Brain microvascular endothelial cell (primary cell): ENCODE data around the gene ZBED1.

ENCODE experiments used
- DNase-seq: peaks from one replicate; pipeline ENCODE4 v3.0.0-alpha.2; 2020
- H3K27ac ChIP-seq: fragments of 250-450 bp; sonication (Bioruptor Pico); 2 replicates; pipeline ENCODE4 v1.5.1; 2020; ENCODE audit warnings: mild to moderate bottlenecking, moderate library complexity
- H3K27me3 ChIP-seq: fragments of 250-450 bp; sonication (Bioruptor Pico); replicated peaks from 2 replicates; pipeline ENCODE4 v1.5.1; 2020; ENCODE audit warnings: mild to moderate bottlenecking
- H3K36me3 ChIP-seq: fragments of 250-450 bp; sonication (Bioruptor Pico); replicated peaks from 2 replicates; pipeline ENCODE4 v1.5.1; 2020; ENCODE audit warnings: mild to moderate bottlenecking
- H3K4me3 ChIP-seq: 2 replicates; pipeline ENCODE4 v1.5.1; 2011; ENCODE audit warnings: low read depth, mild to moderate bottlenecking, control low read depth, low read length, moderate library complexity
- in situ Hi-C: cut with HindIII; loops from 2 replicates; pipeline ENCODE4 v1.10.0; 2017; ENCODE audit warnings: low sequenced_read_pairs, low pct_ligation_motif_present
- TF ChIP-seq, protein P1 (sequence below): IDR thresholded peaks from 2 replicates; pipeline ENCODE4 v1.5.1; 2011; ENCODE audit warnings: low read depth, mild to moderate bottlenecking, moderate library complexity, low read length, control low read depth, inconsistent platforms; ENCODE audit errors: missing control alignments

Gene ZBED1

DNA sequence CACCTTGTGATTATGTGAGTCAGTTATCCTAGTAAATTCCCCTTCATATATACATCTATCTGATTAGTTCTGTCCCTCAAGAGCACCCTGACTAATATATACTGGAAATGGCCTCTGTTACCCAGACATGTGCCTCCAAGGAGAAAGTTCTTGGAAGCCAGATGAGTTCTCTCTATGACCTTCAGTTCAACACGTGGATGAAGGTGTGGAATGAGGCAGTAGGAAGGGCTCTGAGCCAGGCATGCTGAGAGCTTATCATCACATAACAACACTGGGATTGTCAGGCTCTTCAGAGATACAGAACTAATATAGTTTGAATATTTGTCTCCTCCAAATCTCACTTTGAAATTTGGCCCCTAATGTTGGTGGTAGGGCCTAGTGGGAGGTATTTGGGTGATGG is 44.4 kb upstream of the ZBED1 start:
- TF ChIP-seq, protein P1, sequence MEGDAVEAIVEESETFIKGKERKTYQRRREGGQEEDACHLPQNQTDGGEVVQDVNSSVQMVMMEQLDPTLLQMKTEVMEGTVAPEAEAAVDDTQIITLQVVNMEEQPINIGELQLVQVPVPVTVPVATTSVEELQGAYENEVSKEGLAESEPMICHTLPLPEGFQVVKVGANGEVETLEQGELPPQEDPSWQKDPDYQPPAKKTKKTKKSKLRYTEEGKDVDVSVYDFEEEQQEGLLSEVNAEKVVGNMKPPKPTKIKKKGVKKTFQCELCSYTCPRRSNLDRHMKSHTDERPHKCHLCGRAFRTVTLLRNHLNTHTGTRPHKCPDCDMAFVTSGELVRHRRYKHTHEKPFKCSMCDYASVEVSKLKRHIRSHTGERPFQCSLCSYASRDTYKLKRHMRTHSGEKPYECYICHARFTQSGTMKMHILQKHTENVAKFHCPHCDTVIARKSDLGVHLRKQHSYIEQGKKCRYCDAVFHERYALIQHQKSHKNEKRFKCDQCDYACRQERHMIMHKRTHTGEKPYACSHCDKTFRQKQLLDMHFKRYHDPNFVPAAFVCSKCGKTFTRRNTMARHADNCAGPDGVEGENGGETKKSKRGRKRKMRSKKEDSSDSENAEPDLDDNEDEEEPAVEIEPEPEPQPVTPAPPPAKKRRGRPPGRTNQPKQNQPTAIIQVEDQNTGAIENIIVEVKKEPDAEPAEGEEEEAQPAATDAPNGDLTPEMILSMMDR = no peak

DNA sequence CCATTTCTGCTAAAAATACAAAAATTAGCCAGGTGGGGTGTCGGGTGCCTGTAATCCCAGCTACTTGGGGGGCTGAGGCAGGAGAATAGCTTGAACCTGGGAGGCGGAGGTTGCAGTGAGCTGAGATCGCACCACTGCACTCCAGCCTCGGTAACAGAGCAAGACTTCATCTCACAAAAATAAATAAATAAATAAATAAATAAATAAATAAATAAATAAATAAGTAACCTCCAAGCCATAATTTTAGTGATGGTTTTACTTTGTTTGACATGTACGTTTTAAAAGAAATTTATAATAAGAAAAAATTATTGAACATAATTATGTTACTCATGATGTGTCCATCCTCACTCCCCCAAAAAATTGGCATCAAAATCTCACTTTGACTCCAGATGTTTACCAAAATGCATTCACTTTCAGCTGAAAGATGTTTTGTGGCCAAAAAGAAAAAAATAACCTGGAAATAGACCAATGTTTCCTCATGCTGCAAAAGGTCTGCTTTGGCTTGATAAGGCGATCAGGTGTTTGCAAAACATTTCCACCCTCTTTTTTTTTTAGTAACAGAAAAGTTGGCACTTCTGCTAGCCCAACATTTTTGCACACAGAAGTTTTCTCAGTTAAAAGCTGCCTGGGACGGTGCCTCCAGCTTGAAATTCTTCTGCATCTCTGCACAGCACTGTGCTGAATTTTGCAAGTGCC is 42.2 kb upstream of the ZBED1 start:
- Histone ChIP-seq H3K27me3 (no peaks in the 10 kb centered on the region), H3K36me3 (no peaks in the 10 kb centered on the region), H3K4me3 (no peak overlapping the region), H3K27ac (no peak overlapping the region)
- TF ChIP-seq, protein P1 = no peak
- in situ Hi-C loops = no loop called here
- no peak for DNase-seq

More for the DNA sequence above, 44.4 kb upstream of the ZBED1 start:
- in situ Hi-C loops = no loop called here
- H3K4me3 ChIP-seq = no peak overlapping the region
- no peaks in the 10 kb centered on the region for H3K36me3 ChIP-seq
- H3K27me3 ChIP-seq = no peaks in the 10 kb centered on the region
- H3K27ac ChIP-seq = no peak overlapping the region
- DNase-seq = no peak

DNA sequence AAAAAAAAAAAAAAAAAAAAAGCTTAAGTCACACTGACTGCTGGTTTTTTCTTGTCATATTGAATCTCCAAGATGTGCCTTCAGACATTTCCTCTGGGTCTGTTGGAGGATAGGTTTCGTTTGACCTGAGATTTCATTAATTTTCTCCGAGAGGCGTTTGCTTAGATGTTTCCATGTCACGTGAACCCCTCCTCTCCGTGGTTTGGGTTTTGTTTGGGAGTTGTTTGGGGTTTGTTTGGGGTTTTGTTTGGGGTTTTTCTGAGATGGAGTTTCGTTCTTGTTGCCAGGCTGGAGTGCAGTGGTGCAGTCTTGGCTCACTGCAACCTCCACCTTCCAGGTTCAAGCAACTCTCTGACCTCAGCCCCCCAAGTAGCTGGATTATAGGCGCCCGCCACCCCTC is 40.8 kb upstream of the ZBED1 start:
- Histone ChIP-seq H3K36me3 (no peaks in the 10 kb centered on the region), H3K4me3 (no peak overlapping the region), H3K27me3 (no peaks in the 10 kb centered on the region), H3K27ac (no peak overlapping the region)
- TF ChIP-seq, protein P1 = no peak
- in situ Hi-C loops = no loop called here
- no peak for DNase-seq

DNA sequence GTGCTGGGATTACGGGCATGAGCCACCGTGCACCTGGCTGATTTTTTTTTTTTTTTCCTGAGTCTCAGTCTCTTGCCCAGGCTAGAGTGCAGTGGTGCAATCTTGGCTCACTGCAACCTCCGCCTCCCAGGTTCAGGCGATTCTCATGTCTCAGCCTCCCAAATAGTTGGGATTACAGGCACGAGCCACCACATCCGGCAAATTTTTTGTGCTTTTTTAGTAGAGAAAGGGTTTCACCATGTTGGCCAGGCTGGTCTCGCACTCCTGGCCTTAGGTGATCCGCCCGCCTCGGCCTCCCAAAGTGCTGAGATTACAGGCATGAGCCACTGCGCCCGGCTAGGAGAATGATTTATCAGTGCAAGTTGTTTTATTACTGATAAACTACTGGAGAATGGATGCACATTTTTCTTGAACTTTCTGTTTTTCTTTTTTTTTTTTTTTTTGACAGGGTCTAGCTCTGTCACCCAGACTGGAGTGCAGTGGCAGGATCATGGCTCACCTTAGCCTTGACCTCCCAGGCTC is 39.7 kb upstream of the ZBED1 start:
- TF ChIP-seq, protein P1 = no peak
- Histone ChIP-seq H3K27ac (no peak overlapping the region), H3K27me3 (no peaks in the 10 kb centered on the region), H3K4me3 (no peak overlapping the region), H3K36me3 (no peaks in the 10 kb centered on the region)
- no peak for DNase-seq
- in situ Hi-C loops = no loop called here

DNA sequence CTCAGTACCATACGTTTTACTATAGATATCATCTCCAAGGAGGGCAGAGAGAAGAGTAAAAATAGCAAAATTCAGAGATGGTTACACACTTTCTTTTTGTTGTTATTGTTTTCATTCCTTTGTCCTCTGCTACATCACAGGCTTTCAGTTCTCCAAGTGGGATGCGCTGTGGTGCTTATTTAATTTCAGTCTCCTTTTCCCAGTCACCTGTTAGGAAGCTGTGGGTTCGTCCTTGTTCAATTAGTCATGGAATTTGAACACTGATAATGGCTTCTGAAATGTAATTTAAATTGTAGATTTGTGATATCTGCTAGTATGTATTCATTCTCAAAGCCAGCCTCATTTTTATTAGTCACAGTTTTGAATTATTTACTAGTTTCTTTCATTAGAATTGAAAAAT is 38.8 kb upstream of the ZBED1 start:
- TF ChIP-seq, protein P1 = no peak
- H3K4me3 ChIP-seq = no peak overlapping the region
- H3K27ac ChIP-seq = no peak overlapping the region
- DNase-seq = no peak
- no peaks in the 10 kb centered on the region for H3K36me3 ChIP-seq
- no peaks in the 10 kb centered on the region for H3K27me3 ChIP-seq
- in situ Hi-C loops = no loop called here
